Measurements from ENCODE around the gene SIDT1. TPM values are rescaled to one million over a fixed set of nuclear protein-coding genes. Genes with fewer than 3 reads are reported as not detected.

The SIDT1 gene
- total and polyA plus RNA-seq, 4 donors, result 1.0 to 16.3 (median 4.6) TPM

GRCh38 chr3:113585228-113585627, 52.9 kb downstream of the SIDT1 start:
- no peak overlapping the region for H3K4me3 ChIP-seq
- no peak overlapping the region for H3K9ac ChIP-seq (ENCODE audit: insufficient read depth in 1 of 2, low read length in 2 of 2)
- no peak for TF ChIP-seq CTCF (IDR thresholded peaks at IDR 0.05; ENCODE audit: control extremely low read depth, extremely low read depth)
- ATAC-seq (ENCODE audit: insufficient read depth, low FRiP score) (no peak), DNase-seq (no peak)
- H3K36me3 ChIP-seq (ENCODE audit: control insufficient read depth in 4 of 4, insufficient read depth in 4 of 4, low read length in 4 of 4), result no peaks in the 10 kb centered on the region
- 46 to 50% methylated on average over 1 of the region's 1 CpG for WGBS, 2 donors
- no peaks in the 10 kb centered on the region for H3K27me3 ChIP-seq (ENCODE audit: control insufficient read depth in 3 of 3, insufficient read depth in 3 of 3, low read length in 2 of 3)
- no peaks in the 10 kb centered on the region for H3K4me1 ChIP-seq (ENCODE audit: control insufficient read depth in 5 of 5, insufficient read depth in 5 of 5, low read length in 5 of 5)
- H3K27ac ChIP-seq (ENCODE audit: low read depth in 1 of 2, low read length in 1 of 2), result no peak overlapping the region
- no peaks in the 10 kb centered on the region for H3K9me3 ChIP-seq (ENCODE audit: control insufficient read depth in 4 of 4, insufficient read depth in 3 of 4, low read length in 3 of 4)

- ATAC-seq (ENCODE audit: insufficient read depth, low FRiP score) (no peak), DNase-seq (no peak)
- H3K4me3 ChIP-seq, result no peak overlapping the region
- no peaks in the 10 kb centered on the region for H3K4me1 ChIP-seq (ENCODE audit: control insufficient read depth in 5 of 5, insufficient read depth in 5 of 5, low read length in 5 of 5)
- H3K9ac ChIP-seq (ENCODE audit: insufficient read depth in 1 of 2, low read length in 2 of 2), result no peak overlapping the region
- no peaks in the 10 kb centered on the region for H3K27me3 ChIP-seq (ENCODE audit: control insufficient read depth in 3 of 3, insufficient read depth in 3 of 3, low read length in 2 of 3)
- H3K9me3 ChIP-seq (ENCODE audit: control insufficient read depth in 4 of 4, insufficient read depth in 3 of 4, low read length in 3 of 4), result no peaks in the 10 kb centered on the region
- no peak for TF ChIP-seq CTCF (IDR thresholded peaks at IDR 0.05; ENCODE audit: control extremely low read depth, extremely low read depth)
- 82 to 93% methylated on average over 3 of the region's 3 CpGs for WGBS, 2 donors
- no peaks in the 10 kb centered on the region for H3K36me3 ChIP-seq (ENCODE audit: control insufficient read depth in 4 of 4, insufficient read depth in 4 of 4, low read length in 4 of 4)
- H3K27ac ChIP-seq (ENCODE audit: low read depth in 1 of 2, low read length in 1 of 2), result no peak overlapping the region
These were observed 53.4 kb downstream of the SIDT1 start for GRCh38 chr3:113585720-113586119.

- TF ChIP-seq CTCF (IDR thresholded peaks at IDR 0.05; ENCODE audit: control extremely low read depth, extremely low read depth), result no peak
- Histone ChIP-seq H3K27ac (ENCODE audit: low read depth in 1 of 2, low read length in 1 of 2) (no peak overlapping the region), H3K27me3 (ENCODE audit: control insufficient read depth in 3 of 3, insufficient read depth in 3 of 3, low read length in 2 of 3) (no peaks in the 10 kb centered on the region), H3K9me3 (ENCODE audit: control insufficient read depth in 4 of 4, insufficient read depth in 3 of 4, low read length in 3 of 4) (no peaks in the 10 kb centered on the region), H3K36me3 (ENCODE audit: control insufficient read depth in 4 of 4, insufficient read depth in 4 of 4, low read length in 4 of 4) (no peaks in the 10 kb centered on the region), H3K4me1 (ENCODE audit: control insufficient read depth in 5 of 5, insufficient read depth in 5 of 5, low read length in 5 of 5) (no peaks in the 10 kb centered on the region), H3K9ac (ENCODE audit: insufficient read depth in 1 of 2, low read length in 2 of 2) (no peak overlapping the region), H3K4me3 (no peak overlapping the region)
- no peak for DNase-seq
- WGBS, 2 donors, result 92% methylated on average over 2 of the region's 2 CpGs
- ATAC-seq (ENCODE audit: insufficient read depth, low FRiP score), result no peak
These were observed 56.5 kb downstream of the SIDT1 start for GRCh38 chr3:113588806-113589205.

- no peaks in the 10 kb centered on the region for H3K4me1 ChIP-seq (ENCODE audit: control insufficient read depth in 5 of 5, insufficient read depth in 5 of 5, low read length in 5 of 5)
- TF ChIP-seq CTCF (IDR thresholded peaks at IDR 0.05; ENCODE audit: control extremely low read depth, extremely low read depth), result no peak
- 55 to 83% methylated on average over 1 of the region's 1 CpG for WGBS, 2 donors
- H3K9me3 ChIP-seq (ENCODE audit: control insufficient read depth in 4 of 4, insufficient read depth in 3 of 4, low read length in 3 of 4), result no peaks in the 10 kb centered on the region
- no peak overlapping the region for H3K4me3 ChIP-seq
- ATAC-seq (ENCODE audit: insufficient read depth, low FRiP score) (no peak), DNase-seq (no peak)
- no peaks in the 10 kb centered on the region for H3K27me3 ChIP-seq (ENCODE audit: control insufficient read depth in 3 of 3, insufficient read depth in 3 of 3, low read length in 2 of 3)
- H3K9ac ChIP-seq (ENCODE audit: insufficient read depth in 1 of 2, low read length in 2 of 2), result no peak overlapping the region
- no peaks in the 10 kb centered on the region for H3K36me3 ChIP-seq (ENCODE audit: control insufficient read depth in 4 of 4, insufficient read depth in 4 of 4, low read length in 4 of 4)
- H3K27ac ChIP-seq (ENCODE audit: low read depth in 1 of 2, low read length in 1 of 2), result no peak overlapping the region
These were observed 57.6 kb downstream of the SIDT1 start for GRCh38 chr3:113589971-113590370.
